ENCODE results near the gene SLC10A6.

Gene SLC10A6

GRCh38 chr4:86847571-86847970 is 1.6 kb downstream of the SLC10A6 start:
- DNase-seq (ENCODE audit: low read depth) = no peak

GRCh38 chr4:86846921-86847320 is 2.3 kb downstream of the SLC10A6 start:
- peak; percentile 49 for DNase-seq (ENCODE audit: low read depth)

- no peak for DNase-seq (ENCODE audit: low read depth)
Observed at GRCh38 chr4:86845593-86845992, 3.6 kb downstream of the SLC10A6 start.

- DNase-seq (ENCODE audit: low read depth) = no peak
Observed at GRCh38 chr4:86841309-86841708, 7.9 kb downstream of the SLC10A6 start.

GRCh38 chr4:86840858-86841257 is 8.3 kb downstream of the SLC10A6 start:
- DNase-seq (ENCODE audit: low read depth) = no peak

- DNase-seq (ENCODE audit: low read depth) = no peak
Observed at GRCh38 chr4:86837691-86838503, 11.3 kb downstream of the SLC10A6 start.

- DNase-seq (ENCODE audit: low read depth) = no peak
Observed at GRCh38 chr4:86835677-86836076, 13.5 kb downstream of the SLC10A6 start.

GRCh38 chr4:86834901-86835300 is 14.3 kb downstream of the SLC10A6 start:
- no peak for DNase-seq (ENCODE audit: low read depth)

GRCh38 chr4:86833615-86834014 is 15.6 kb downstream of the SLC10A6 start:
- no peak for DNase-seq (ENCODE audit: low read depth)

GRCh38 chr4:86831262-86832130 is 17.7 kb downstream of the SLC10A6 start:
- DNase-seq (ENCODE audit: low read depth) = peak; percentile 74

- no peak for DNase-seq (ENCODE audit: low read depth)
Observed at GRCh38 chr4:86825511-86825910, 23.7 kb downstream of the SLC10A6 start.

- no peak for DNase-seq (ENCODE audit: low read depth)
Observed at GRCh38 chr4:86822136-86822535, 27.0 kb downstream of the SLC10A6 start.

- no peak for DNase-seq (ENCODE audit: low read depth)
Observed at GRCh38 chr4:86821151-86821550, 28.0 kb downstream of the SLC10A6 start.

- DNase-seq (ENCODE audit: low read depth) = no peak
Observed at GRCh38 chr4:86819561-86819960, 29.6 kb downstream of the SLC10A6 start.

GRCh38 chr4:86818841-86819240 is 30.3 kb downstream of the SLC10A6 start:
- no peak for DNase-seq (ENCODE audit: low read depth)

- DNase-seq (ENCODE audit: low read depth) = no peak
Observed at GRCh38 chr4:86818211-86818610, 31.0 kb downstream of the SLC10A6 start.

- peak; percentile 26 for DNase-seq (ENCODE audit: low read depth)
Observed at GRCh38 chr4:86816501-86817273, 32.5 kb downstream of the SLC10A6 start.

GRCh38 chr4:86815653-86816052 is 33.5 kb downstream of the SLC10A6 start:
- DNase-seq (ENCODE audit: low read depth) = no peak

- no peak for DNase-seq (ENCODE audit: low read depth)
Observed at GRCh38 chr4:86810847-86811246, 38.3 kb downstream of the SLC10A6 start.

- DNase-seq (ENCODE audit: low read depth) = no peak
Observed at GRCh38 chr4:86809809-86810208, 39.4 kb downstream of the SLC10A6 start.

- no peak for DNase-seq (ENCODE audit: low read depth)
Observed at GRCh38 chr4:86791126-86791525, 58.1 kb downstream of the SLC10A6 start.

GRCh38 chr4:86788826-86789225 is 60.4 kb downstream of the SLC10A6 start:
- no peak for DNase-seq (ENCODE audit: low read depth)

Data from stromal cell of bone marrow (primary cell).